A549 (cell line): ENCODE data around the gene SLC22A2. TPM values are rescaled to one million over a fixed set of nuclear protein-coding genes. Genes with fewer than 3 reads are reported as not detected.

Source experiments
- ATAC-seq, 2 experiments: fragments of 200-7000 bp in 1 of 2; fragments of >200 bp in 1 of 2; cut with Nextera tagmentation in 1 of 2; cut with Tn5 transposase in 1 of 2; 3 replicates each; pipeline versions ENCODE4 v1.8.0 to v1.9.1; 2018 to 2020; ENCODE audit warnings: mild to moderate bottlenecking in 1 of 2, moderate library complexity in 1 of 2
- CTCF ChIA-PET: fragments of 300-600 bp; sonication (Branson Sonifier 250); formaldehyde crosslinking; extraction: SDS; loops from one replicate; lab custom pipeline; 2021; ENCODE audit warnings: antibody characterized with exemption, inconsistent platforms; lab: Yijun Ruan, JAX
- POLR2A ChIA-PET: fragments of 350-600 bp; formaldehyde crosslinking; extraction: SDS; loops from one replicate; lab custom pipeline; 2021; ENCODE audit warnings: antibody characterized with exemption, inconsistent platforms; lab: Yijun Ruan, JAX
- DNase-seq, 2 experiments: peaks; one replicate each; pipeline versions ENCODE4 v3.0.0 to v3.0.0-alpha.2; 2011 to 2016; ENCODE audit warnings: low read depth in 1 of 2, low spot score in 1 of 2
- FAIRE-seq: peaks from 2 replicates; lab custom pipeline; 2011; peaks lifted over from hg19 to GRCh38; lab: Jason Lieb, UNC
- H3K27ac ChIP-seq, 2 experiments: fragments of >200 bp; sonication (Bioruptor Twin); formaldehyde crosslinking; 3 replicates each; pipeline ENCODE4 v1.5.1; 2016 to 2017
- H3K4me1 ChIP-seq: fragments of >200 bp; sonication (Bioruptor Twin); formaldehyde crosslinking; 3 replicates; pipeline ENCODE4 v1.6.1; 2016
- H3K4me2 ChIP-seq: fragments of >200 bp; sonication (Bioruptor Twin); formaldehyde crosslinking; 3 replicates; pipeline ENCODE4 v1.6.1; 2016
- H3K4me3 ChIP-seq: fragments of >200 bp; sonication (Bioruptor Twin); formaldehyde crosslinking; 3 replicates; pipeline ENCODE4 v1.5.1; 2016
- H3K9me3 ChIP-seq: fragments of >200 bp; sonication (Bioruptor Twin); formaldehyde crosslinking; 3 replicates; pipeline ENCODE4 v1.6.1; 2016
- BHLHE40 ChIP-seq: IDR thresholded peaks from 2 replicates; pipeline ENCODE4 v1.6.1; 2012; ENCODE audit warnings: low read depth, low read length, inconsistent platforms
- CBX2 ChIP-seq: fragments of 200-600 bp; sonication (generic); IDR thresholded peaks from 2 replicates; pipeline ENCODE4 v1.6.1; 2016; ENCODE audit warnings: low read depth, mild to moderate bottlenecking, borderline replicate concordance
- EHF ChIP-seq: fragments of 250-450 bp; sonication (Bioruptor Pico); IDR thresholded peaks from 2 replicates; pipeline ENCODE4 v1.5.0; 2020; ENCODE audit warnings: mild to moderate bottlenecking
- EHMT2 ChIP-seq: fragments of 200-600 bp; sonication (generic); IDR thresholded peaks from 2 replicates; pipeline ENCODE4 v1.6.1; 2016; ENCODE audit warnings: antibody characterized with exemption, low read depth, mild to moderate bottlenecking, moderate library complexity
- EP300 ChIP-seq, 2 experiments: fragments of >200 bp; sonication (Bioruptor Twin); formaldehyde crosslinking; IDR thresholded peaks; 2 replicates in 1 of 2; 3 replicates in 1 of 2; pipeline ENCODE4 v1.6.1; 2016 to 2017
- ESRRA ChIP-seq: fragments of 150-350 bp; IDR thresholded peaks from 2 replicates; pipeline ENCODE4 v1.6.1; 2014; ENCODE audit warnings: mild to moderate bottlenecking, low read length, borderline replicate concordance
- FOSL2 ChIP-seq, 2 experiments: fragments of 450-650 bp in 1 of 2; fragments of >200 bp in 1 of 2; sonication (Bioruptor Twin) in 1 of 2; formaldehyde crosslinking; IDR thresholded peaks; 2 replicates each; pipeline versions ENCODE4 v1.5.0 to v1.6.1; 2016 to 2020; ENCODE audit warnings: mild to moderate bottlenecking in 1 of 2, moderate library complexity in 1 of 2
- HDAC2 ChIP-seq: fragments of 200-600 bp; sonication (generic); IDR thresholded peaks from 2 replicates; pipeline ENCODE4 v1.6.1; 2016
- HMGXB4 ChIP-seq: fragments of 250-450 bp; sonication (Bioruptor Pico); IDR thresholded peaks from 2 replicates; pipeline ENCODE4 v1.5.0; 2021; ENCODE audit warnings: mild to moderate bottlenecking, moderate library complexity, borderline replicate concordance
- HOXA7 ChIP-seq: fragments of 250-450 bp; sonication (Bioruptor Pico); IDR thresholded peaks from 2 replicates; pipeline ENCODE4 v1.5.0; 2020; ENCODE audit warnings: mild to moderate bottlenecking, moderate library complexity
- JUN ChIP-seq, 2 experiments: fragments of >200 bp; sonication (Bioruptor Twin); formaldehyde crosslinking; IDR thresholded peaks; 2 replicates in 1 of 2; 3 replicates in 1 of 2; pipeline ENCODE4 v1.6.1; 2016 to 2017
- KDM1A ChIP-seq: fragments of 200-600 bp; sonication (generic); IDR thresholded peaks from 2 replicates; pipeline ENCODE4 v1.6.1; 2016; ENCODE audit warnings: low read depth, mild to moderate bottlenecking
- MAX ChIP-seq: IDR thresholded peaks from 2 replicates; pipeline ENCODE4 v1.6.1; 2012
- MAZ ChIP-seq: fragments of 150-350 bp; IDR thresholded peaks from 2 replicates; pipeline ENCODE4 v1.6.1; 2014; ENCODE audit warnings: antibody characterized with exemption, low read depth, low read length, borderline replicate concordance
- NPAS2 ChIP-seq: fragments of 250-450 bp; sonication (Bioruptor Pico); IDR thresholded peaks from 2 replicates; pipeline ENCODE4 v1.8.0; 2022; ENCODE audit warnings: mild to moderate bottlenecking, moderate library complexity, borderline replicate concordance
- PHF8 ChIP-seq: fragments of 200-600 bp; sonication (generic); IDR thresholded peaks from 2 replicates; pipeline ENCODE4 v1.6.1; 2016; ENCODE audit warnings: low read depth, mild to moderate bottlenecking, antibody characterized with exemption, moderate library complexity, borderline replicate concordance
- RARB ChIP-seq: fragments of 250-450 bp; sonication (Bioruptor Pico); IDR thresholded peaks from 2 replicates; pipeline ENCODE4 v1.8.0; 2021; ENCODE audit warnings: mild to moderate bottlenecking, moderate library complexity
- RCOR1 ChIP-seq: fragments of 150-350 bp; IDR thresholded peaks from 2 replicates; pipeline ENCODE4 v1.6.1; 2014; ENCODE audit warnings: antibody characterized with exemption, low read length, low read depth
- RNF2 ChIP-seq: fragments of 200-600 bp; sonication (generic); IDR thresholded peaks from 2 replicates; pipeline ENCODE4 v1.6.1; 2016; ENCODE audit warnings: low read depth, mild to moderate bottlenecking, antibody characterized with exemption, moderate library complexity, borderline replicate concordance
- SMC3 ChIP-seq: fragments of >200 bp; sonication (Bioruptor Twin); formaldehyde crosslinking; IDR thresholded peaks from 3 replicates; pipeline ENCODE4 v1.6.1; 2018; ENCODE audit warnings: inconsistent platforms
- SREBF2 ChIP-seq: fragments of 450-650 bp; IDR thresholded peaks from 2 replicates; pipeline ENCODE4 v1.6.1; 2014; ENCODE audit warnings: mild to moderate bottlenecking, moderate library complexity
- TFCP2L1 ChIP-seq: fragments of 250-450 bp; sonication (Bioruptor Pico); IDR thresholded peaks from 2 replicates; pipeline ENCODE4 v1.5.0; 2021; ENCODE audit warnings: mild to moderate bottlenecking
- USF2 ChIP-seq: fragments of 450-650 bp; IDR thresholded peaks from 2 replicates; pipeline ENCODE4 v1.6.1; 2014; ENCODE audit warnings: antibody characterized with exemption
- ZC3H11A ChIP-seq: fragments of 450-650 bp; IDR thresholded peaks from 2 replicates; pipeline ENCODE4 v1.6.1; 2014; ENCODE audit warnings: antibody characterized with exemption, mild to moderate bottlenecking
- ZFP36 ChIP-seq: fragments of 450-650 bp; IDR thresholded peaks from 2 replicates; pipeline ENCODE4 v1.6.1; 2014; ENCODE audit warnings: borderline replicate concordance; ENCODE audit not compliant: partially characterized antibody
- ZNF302 ChIP-seq: fragments of 250-450 bp; sonication (Bioruptor Pico); IDR thresholded peaks from 2 replicates; pipeline ENCODE4 v1.9.0; 2021; ENCODE audit warnings: inconsistent platforms, mild to moderate bottlenecking, moderate library complexity
- WGBS: methylation state at CpG from one replicate; pipeline ENCODE4 v1.1.6; 2017; ENCODE audit errors: missing lambda C conversion rate; 5-methylcytosine and 5-hydroxymethylcytosine counted together
- polyA plus RNA-seq, 4 experiments: library from polyadenylated mRNA; depleted of rRNA in 3 of 4; stranded (reverse); fragments of >200 nt; fragmentation: RNase III in 1 of 4; extraction: RNeasy Plus Mini Kit Qiagen cat#74134 plus additional on column Dnase treatment in 1 of 4; gene quantifications; 2 replicates in 3 of 4; 3 replicates in 1 of 4; pipeline ENCODE4 v1.2.3, GENCODE V29; 2011 to 2017
- TF ChIP-seq, protein P1 (sequence below): fragments of 200-600 bp; sonication (generic); IDR thresholded peaks from 2 replicates; pipeline ENCODE4 v1.6.1; 2016; ENCODE audit warnings: antibody characterized with exemption, mild to moderate bottlenecking, moderate library complexity

Gene SLC22A2
- polyA plus RNA-seq, 2 of the 4 experiments (the other 2 are of a cell fraction): 0.04 TPM; not detected in 1

DNA sequence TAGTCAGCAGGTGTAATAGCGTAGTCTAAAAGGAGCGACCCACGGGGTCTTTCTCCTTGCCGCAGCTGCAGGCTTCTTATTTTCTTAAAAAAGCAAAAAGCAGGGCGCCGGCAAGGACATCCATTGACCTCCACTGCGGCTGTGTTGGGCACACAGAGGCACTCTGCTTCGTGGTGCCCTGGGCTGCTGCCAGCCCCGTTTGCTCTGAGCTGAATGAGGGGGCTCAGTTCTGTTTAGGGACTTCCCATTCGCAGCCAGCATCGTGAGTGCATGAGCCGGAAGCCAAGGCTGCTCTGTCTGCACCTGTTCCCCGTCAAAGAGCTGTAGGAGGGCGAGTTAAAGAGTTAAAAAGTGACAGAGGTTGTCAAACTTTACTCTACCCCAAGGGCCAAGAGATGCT is 1.7 kb upstream of the SLC22A2 start:
- DNase-seq (no peak), FAIRE-seq (no peak), ATAC-seq (no peak)
- CTCF ChIA-PET: interaction anchor here (1.5 kb wide), 1 partner anchor 122 kb away, joined by 3 read pairs; no protein-coding TSS in a partner anchor
- Histone ChIP-seq H3K4me3 (no peak overlapping the region), H3K27ac (peak overlapping the region in 1 of 2 experiments; percentile 62; a peak in 3 of 6 replicates), H3K4me2 (no peak overlapping the region), H3K9me3 (no peaks in the 10 kb centered on the region), H3K4me1 (peaks cover 26% of the 10 kb centered on the region)
- WGBS: 89% methylated on average over 14 of the region's 14 CpGs
- TF ChIP-seq HOXA7 (CRISPR knock-in tag) (no peak), HMGXB4 (no peak), BHLHE40 (no peak), JUN (IDR thresholded peaks at IDR 0.05) (no peak), ZC3H11A (no peak), RNF2 (no peak), NPAS2 (CRISPR knock-in tag) (no peak), HDAC2 (no peak), EP300 (IDR thresholded peaks at IDR 0.05) (no peak), RARB (CRISPR knock-in tag) (no peak), PHF8 (no peak), EHMT2 (no peak), SMC3 (no peak), ZNF302 (CRISPR knock-in tag) (no peak), RCOR1 (no peak), USF2 (no peak)
- TF ChIP-seq, protein P1, sequence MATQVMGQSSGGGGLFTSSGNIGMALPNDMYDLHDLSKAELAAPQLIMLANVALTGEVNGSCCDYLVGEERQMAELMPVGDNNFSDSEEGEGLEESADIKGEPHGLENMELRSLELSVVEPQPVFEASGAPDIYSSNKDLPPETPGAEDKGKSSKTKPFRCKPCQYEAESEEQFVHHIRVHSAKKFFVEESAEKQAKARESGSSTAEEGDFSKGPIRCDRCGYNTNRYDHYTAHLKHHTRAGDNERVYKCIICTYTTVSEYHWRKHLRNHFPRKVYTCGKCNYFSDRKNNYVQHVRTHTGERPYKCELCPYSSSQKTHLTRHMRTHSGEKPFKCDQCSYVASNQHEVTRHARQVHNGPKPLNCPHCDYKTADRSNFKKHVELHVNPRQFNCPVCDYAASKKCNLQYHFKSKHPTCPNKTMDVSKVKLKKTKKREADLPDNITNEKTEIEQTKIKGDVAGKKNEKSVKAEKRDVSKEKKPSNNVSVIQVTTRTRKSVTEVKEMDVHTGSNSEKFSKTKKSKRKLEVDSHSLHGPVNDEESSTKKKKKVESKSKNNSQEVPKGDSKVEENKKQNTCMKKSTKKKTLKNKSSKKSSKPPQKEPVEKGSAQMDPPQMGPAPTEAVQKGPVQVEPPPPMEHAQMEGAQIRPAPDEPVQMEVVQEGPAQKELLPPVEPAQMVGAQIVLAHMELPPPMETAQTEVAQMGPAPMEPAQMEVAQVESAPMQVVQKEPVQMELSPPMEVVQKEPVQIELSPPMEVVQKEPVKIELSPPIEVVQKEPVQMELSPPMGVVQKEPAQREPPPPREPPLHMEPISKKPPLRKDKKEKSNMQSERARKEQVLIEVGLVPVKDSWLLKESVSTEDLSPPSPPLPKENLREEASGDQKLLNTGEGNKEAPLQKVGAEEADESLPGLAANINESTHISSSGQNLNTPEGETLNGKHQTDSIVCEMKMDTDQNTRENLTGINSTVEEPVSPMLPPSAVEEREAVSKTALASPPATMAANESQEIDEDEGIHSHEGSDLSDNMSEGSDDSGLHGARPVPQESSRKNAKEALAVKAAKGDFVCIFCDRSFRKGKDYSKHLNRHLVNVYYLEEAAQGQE: no peak
- POLR2A ChIA-PET: no interaction called here

- peaks cover 33% of the 10 kb centered on the region for H3K4me1 ChIP-seq
- FAIRE-seq: no peak
These were observed 977 bp upstream of the SLC22A2 start for GRCh38 chr6:160259598-160259997.

More at GRCh38 chr6:160259598-160259997, 977 bp upstream of the SLC22A2 start:
- Histone ChIP-seq H3K9me3 (no peaks in the 10 kb centered on the region), H3K4me3 (no peak overlapping the region), H3K4me2 (no peak overlapping the region), H3K27ac (peak overlapping the region; percentile 30 to 62; a peak in 3 of 6 replicates)
- ATAC-seq (no peak), DNase-seq (no peak)
- TF ChIP-seq JUN (IDR thresholded peaks at IDR 0.05): no peak
- no peak for TF ChIP-seq HMGXB4
- no peak for TF ChIP-seq ESRRA
- no peak for TF ChIP-seq FOSL2 (IDR thresholded peaks at IDR 0.05)
- no peak for TF ChIP-seq FOSL2 (CRISPR knock-in tag; IDR thresholded peaks at IDR 0.05)
- no peak for TF ChIP-seq TFCP2L1 (CRISPR knock-in tag)
- TF ChIP-seq RCOR1: no peak
- no peak for TF ChIP-seq EHF
- TF ChIP-seq CBX2: no peak
- TF ChIP-seq SREBF2: no peak
- no peak for TF ChIP-seq ZC3H11A
- TF ChIP-seq ZFP36: no peak
- no peak for TF ChIP-seq MAX
- TF ChIP-seq KDM1A: no peak
- no peak for TF ChIP-seq MAZ
- ChIA-PET POLR2A (no interaction called here), CTCF (interaction anchor here (0.6 kb wide), 1 partner anchor 95 kb away, joined by 3 read pairs; no protein-coding TSS in a partner anchor)
- WGBS: 83% methylated on average over 8 of the region's 8 CpGs
